Suppressor macrophage treated with lipopolysaccharide for 1 hour (primary cell): Measurements from ENCODE around the gene BEGAIN.
A peak's percentile ranks its signal among the peaks of the same experiment; 100 is the strongest.

Source experiments
- DNase-seq, 3 donors: peaks; one replicate each; pipeline ENCODE4 v3.0.0-alpha.2; 2020 to 2022

The BEGAIN gene

GRCh38 chr14:100581228-100582145 lies 5.7 kb downstream of the BEGAIN start:
- DNase-seq = no peak

- no peak for DNase-seq
These were observed 6.6 kb downstream of the BEGAIN start for GRCh38 chr14:100580316-100581227.

GRCh38 chr14:100578552-100578951 lies 8.7 kb downstream of the BEGAIN start:
- DNase-seq = peak; percentile 40 to 56 (median 42)

- DNase-seq = no peak
These were observed 9.2 kb downstream of the BEGAIN start for GRCh38 chr14:100577986-100578431.

- no peak for DNase-seq
These were observed 9.8 kb downstream of the BEGAIN start for GRCh38 chr14:100577321-100577985.

- no peak for DNase-seq
These were observed 10.8 kb downstream of the BEGAIN start for GRCh38 chr14:100576091-100577085.

GRCh38 chr14:100575266-100575995 lies 11.8 kb downstream of the BEGAIN start:
- DNase-seq = no peak

GRCh38 chr14:100574642-100575031 lies 12.6 kb downstream of the BEGAIN start:
- DNase-seq = no peak

GRCh38 chr14:100573757-100574641 lies 13.2 kb downstream of the BEGAIN start:
- DNase-seq = no peak

- no peak for DNase-seq
These were observed 14.0 kb downstream of the BEGAIN start for GRCh38 chr14:100573002-100573756.

GRCh38 chr14:100572543-100572942 lies 14.7 kb downstream of the BEGAIN start:
- DNase-seq = no peak

GRCh38 chr14:100571837-100572236 lies 15.4 kb downstream of the BEGAIN start:
- no peak for DNase-seq

GRCh38 chr14:100570726-100571454 lies 16.3 kb downstream of the BEGAIN start:
- DNase-seq = no peak

GRCh38 chr14:100569734-100570286 lies 17.4 kb downstream of the BEGAIN start:
- DNase-seq = no peak

GRCh38 chr14:100568998-100569733 lies 18.1 kb downstream of the BEGAIN start:
- DNase-seq = peak in 1 of 3 donors; percentile 44

GRCh38 chr14:100568164-100568997 lies 18.8 kb downstream of the BEGAIN start:
- DNase-seq = peak; percentile 38 to 53 (median 42)
